Thoracic aorta (tissue), 2 donors: ENCODE measurements around the gene ZNF385A. TPM values are rescaled to one million over a fixed set of nuclear protein-coding genes. Genes with fewer than 3 reads are reported as not detected.

Experiments used
- ATAC-seq: fragments of 150-250 bp; one replicate; pipeline ENCODE4 v1.8.0; 2017; ENCODE audit warnings: low read depth; ENCODE audit not compliant: insufficient number of reproducible peaks, low FRiP score
- DNase-seq: peaks from one replicate; pipeline ENCODE4 v3.0.0-alpha.2; 2020; ENCODE audit warnings: low spot score
- H3K27ac ChIP-seq, 2 donors: fragments of 200-600 bp; sonication (generic); 1 replicate in 1 of 2; 2 replicates in 1 of 2; pipeline ENCODE4 v1.5.1; 2016; ENCODE audit warnings: mild to moderate bottlenecking in 2 of 2, moderate library complexity in 2 of 2
- H3K27me3 ChIP-seq: fragments of 200-600 bp; sonication (generic); replicated peaks from 2 replicates; pipeline ENCODE4 v1.6.0; 2016; ENCODE audit warnings: mild to moderate bottlenecking; ENCODE audit not compliant: insufficient read depth
- H3K36me3 ChIP-seq: fragments of 200-600 bp; sonication (generic); one replicate; pipeline ENCODE4 v1.5.1; 2016
- H3K4me1 ChIP-seq, 2 donors: fragments of 200-600 bp; sonication (generic); 1 replicate in 1 of 2; 2 replicates in 1 of 2; pipeline versions ENCODE4 v1.5.1 to v1.6.0; 2016; ENCODE audit warnings: low read depth in 2 of 2, mild to moderate bottlenecking in 1 of 2; ENCODE audit not compliant: control insufficient read depth in 1 of 2
- H3K4me3 ChIP-seq: fragments of 200-600 bp; sonication (generic); 2 replicates; pipeline ENCODE4 v1.5.1; 2016; ENCODE audit warnings: mild to moderate bottlenecking
- H3K9me3 ChIP-seq: fragments of 200-600 bp; sonication (generic); 2 replicates; pipeline ENCODE4 v1.5.1; 2016
- CTCF ChIP-seq: fragments of 200-600 bp; sonication (generic); IDR thresholded peaks from one replicate; pipeline ENCODE4 v1.5.1; 2019; ENCODE audit warnings: antibody characterized with exemption
- total RNA-seq, 2 donors: library from RNA; depleted of rRNA; stranded (reverse); fragments of >200 nt; gene quantifications; one replicate each; pipeline versions ENCODE4 v1.1.0 to v1.2.3, GENCODE V29; 2016

The ZNF385A gene
- total RNA-seq, 2 donors from 2014 or later: 7.4 to 19.0 TPM

GRCh38 chr12:54381136-54381535, 3.4 kb downstream of the ZNF385A start:
- Histone ChIP-seq H3K4me1 (peaks cover 2 to 12% of the 10 kb centered on the region in 2 donors), H3K27ac (no peak overlapping the region), H3K27me3 (no peaks in the 10 kb centered on the region), H3K9me3 (no peaks in the 10 kb centered on the region), H3K4me3 (no peak overlapping the region), H3K36me3 (no peaks in the 10 kb centered on the region)
- ATAC-seq (no peak), DNase-seq (no peak)
- no peak for TF ChIP-seq CTCF

- Histone ChIP-seq H3K27ac (peak overlapping the region; percentile 39 to 50), H3K4me3 (peak overlapping the region; percentile 67), H3K4me1 (peaks cover 2 to 17% of the 10 kb centered on the region in 2 donors), H3K9me3 (no peaks in the 10 kb centered on the region), H3K36me3 (no peaks in the 10 kb centered on the region), H3K27me3 (no peaks in the 10 kb centered on the region)
- peak; percentile 57 for ATAC-seq
- peak; percentile 56 for DNase-seq
- peak; percentile 99 for TF ChIP-seq CTCF
Observed at GRCh38 chr12:54379398-54380201, 4.9 kb downstream of the ZNF385A start.

GRCh38 chr12:54378796-54379397, 5.6 kb downstream of the ZNF385A start:
- Histone ChIP-seq H3K36me3 (peaks cover 1% of the 10 kb centered on the region), H3K27me3 (no peaks in the 10 kb centered on the region), H3K27ac (peak overlapping the region in 1 of 2 donors; percentile 50), H3K9me3 (no peaks in the 10 kb centered on the region), H3K4me3 (peak overlapping the region; percentile 67), H3K4me1 (peaks cover 2 to 23% of the 10 kb centered on the region in 2 donors)
- ATAC-seq: peak; percentile 68
- no peak for TF ChIP-seq CTCF
- no peak for DNase-seq

- Histone ChIP-seq H3K27me3 (no peaks in the 10 kb centered on the region), H3K36me3 (peaks cover 4% of the 10 kb centered on the region), H3K4me3 (no peak overlapping the region), H3K27ac (no peak overlapping the region), H3K9me3 (no peaks in the 10 kb centered on the region), H3K4me1 (peaks cover 2 to 23% of the 10 kb centered on the region in 2 donors)
- no peak for TF ChIP-seq CTCF
- ATAC-seq: no peak
- no peak for DNase-seq
Observed at GRCh38 chr12:54377797-54378515, 6.6 kb downstream of the ZNF385A start.

GRCh38 chr12:54377007-54377406, 7.5 kb downstream of the ZNF385A start:
- no peak for TF ChIP-seq CTCF
- Histone ChIP-seq H3K4me3 (no peak overlapping the region), H3K4me1 (peaks cover 2 to 28% of the 10 kb centered on the region in 2 donors), H3K36me3 (peaks cover 4% of the 10 kb centered on the region), H3K9me3 (no peaks in the 10 kb centered on the region), H3K27ac (no peak overlapping the region), H3K27me3 (no peaks in the 10 kb centered on the region)
- ATAC-seq: no peak
- DNase-seq: no peak
